GM12878 (cell line): Measurements from ENCODE around the gene DNMBP. TPM values are rescaled to one million over a fixed set of nuclear protein-coding genes. Genes with fewer than 3 reads are reported as not detected.

Experiments
- ATAC-seq: fragments of 200-7000 bp; cut with Tn5 transposase; 3 replicates; pipeline ENCODE4 v1.9.1; 2020; ENCODE audit warnings: mild to moderate bottlenecking, moderate library complexity
- BruUV-seq: library from RNA; stranded (reverse); fragments of 400-500 nt; replicated peaks from 2 replicates; lab custom pipeline; 2021; lab: Mats Ljungman, UMichigan
- CTCF ChIA-PET: fragments of 300-600 bp; sonication (Branson Sonifier 250); formaldehyde crosslinking; extraction: SDS; loops from one replicate; lab custom pipeline; 2021; ENCODE audit warnings: inconsistent platforms; lab: Yijun Ruan, JAX
- POLR2A ChIA-PET: fragments of 350-600 bp; formaldehyde crosslinking; extraction: SDS; loops from one replicate; lab custom pipeline; 2021; ENCODE audit warnings: inconsistent platforms; lab: Charles Lee
- RAD21 ChIA-PET: fragments of 300-600 bp; sonication (Branson Sonifier 250); formaldehyde crosslinking; loops from one replicate; lab custom pipeline; 2023; ENCODE audit warnings: antibody characterized with exemption; ENCODE audit not compliant: unreplicated experiment; lab: Charles Lee
- SMC1A ChIA-PET: fragments of 300-600 bp; sonication (Branson Sonifier 250); formaldehyde crosslinking; loops from one replicate; lab custom pipeline; 2023; ENCODE audit not compliant: unreplicated experiment, uncharacterized antibody; lab: Charles Lee
- DNase-seq: peaks from one replicate; pipeline ENCODE4 v3.0.0-alpha.2; 2011; ENCODE audit warnings: low read depth, low spot score
- FAIRE-seq: peaks from 3 replicates; lab custom pipeline; 2011; peaks lifted over from hg19 to GRCh38; lab: Jason Lieb, UNC
- H2AFZ ChIP-seq: 2 replicates; pipeline ENCODE4 v1.6.0; 2011; ENCODE audit warnings: low read depth, low read length, control low read depth; ENCODE audit not compliant: control insufficient read depth
- H3K27ac ChIP-seq: 2 replicates; pipeline ENCODE4 v1.5.1; 2011; ENCODE audit warnings: control low read depth; ENCODE audit not compliant: control insufficient read depth, insufficient read depth
- H3K27me3 ChIP-seq, 2 experiments: replicated peaks in 1 of 2; 2 replicates each; pipeline versions ENCODE4 v1.6.0 to v1.6.1; 2011; ENCODE audit warnings: low read length in 1 of 2; ENCODE audit not compliant: control insufficient read depth in 2 of 2, insufficient read depth in 2 of 2
- H3K36me3 ChIP-seq, 2 experiments: 2 replicates each; pipeline ENCODE4 v1.5.1; 2011; ENCODE audit warnings: low read length in 1 of 2; ENCODE audit not compliant: control insufficient read depth in 2 of 2, insufficient read depth in 2 of 2
- H3K4me1 ChIP-seq: 2 replicates; pipeline ENCODE4 v1.6.1; 2011; ENCODE audit warnings: mild to moderate bottlenecking, low read length, moderate library complexity, mixed read lengths; ENCODE audit not compliant: control insufficient read depth, insufficient read depth
- H3K4me2 ChIP-seq: 2 replicates; pipeline ENCODE4 v1.6.0; 2011; ENCODE audit warnings: control low read depth; ENCODE audit not compliant: control insufficient read depth, insufficient read depth
- H3K4me3 ChIP-seq: fragments of 200-600 bp; sonication (generic); 2 replicates; pipeline ENCODE4 v1.5.1; 2016
- H3K79me2 ChIP-seq: 2 replicates; pipeline ENCODE4 v1.6.0; 2011; ENCODE audit warnings: low read length; ENCODE audit not compliant: control insufficient read depth, insufficient read depth
- H3K9ac ChIP-seq: 2 replicates; pipeline ENCODE4 v1.8.0; 2011; ENCODE audit warnings: low read length, control low read depth, mixed read lengths; ENCODE audit not compliant: control insufficient read depth, insufficient read depth
- H3K9me3 ChIP-seq: replicated peaks from 3 replicates; pipeline ENCODE4 v1.5.1; 2011; ENCODE audit warnings: mild to moderate bottlenecking, low read length; ENCODE audit not compliant: control insufficient read depth, insufficient read depth
- H4K20me1 ChIP-seq: 2 replicates; pipeline ENCODE4 v1.6.0; 2011; ENCODE audit not compliant: control insufficient read depth, insufficient read depth
- CBX5 ChIP-seq: sonication (generic); IDR thresholded peaks from 2 replicates; pipeline ENCODE4 v1.6.1; 2016; ENCODE audit warnings: low read depth, moderate library complexity, mild to moderate bottlenecking, inconsistent platforms
- E4F1 ChIP-seq: fragments of 450-650 bp; IDR thresholded peaks from 2 replicates; pipeline ENCODE4 v1.6.1; 2018; ENCODE audit warnings: borderline replicate concordance, mild to moderate bottlenecking; ENCODE audit not compliant: partially characterized antibody
- ESRRA ChIP-seq: IDR thresholded peaks from 2 replicates; pipeline ENCODE4 v1.6.1; 2012; ENCODE audit warnings: mild to moderate bottlenecking, low read length, improper control_type of control experiment
- KDM1A ChIP-seq: fragments of 200-600 bp; sonication (generic); IDR thresholded peaks from 2 replicates; pipeline ENCODE4 v1.6.1; 2016; ENCODE audit warnings: borderline replicate concordance
- MYB ChIP-seq: fragments of 150-350 bp; IDR thresholded peaks from 2 replicates; pipeline ENCODE4 v1.6.1; 2014; ENCODE audit warnings: mild to moderate bottlenecking, low read depth, low read length, borderline replicate concordance
- SIN3A ChIP-seq: IDR thresholded peaks from 2 replicates; pipeline ENCODE4 v1.6.1; 2012; ENCODE audit warnings: low read depth, low read length, improper control_type of control experiment
- TCF12 ChIP-seq: IDR thresholded peaks from 2 replicates; pipeline ENCODE4 v1.6.1; 2011; ENCODE audit warnings: low read depth, mild to moderate bottlenecking, low read length
- ZBED1 ChIP-seq: IDR thresholded peaks from 2 replicates; pipeline ENCODE4 v1.6.1; 2016; ENCODE audit warnings: borderline replicate concordance
- WGBS: methylation state at CpG from one replicate; pipeline ENCODE4 v1.1.6; 2016; ENCODE audit warnings: low lambda C conversion rate; ENCODE audit not compliant: insufficient replicate concordance, insufficient coverage; ENCODE audit errors: missing lambda C conversion rate; 5-methylcytosine and 5-hydroxymethylcytosine counted together
- in situ Hi-C: fragments of 300-500 bp; cut with MboI; formaldehyde crosslinking; loops from 9 replicates; pipeline ENCODE4 v1.14.3; 2018; ENCODE audit warnings: mixed read lengths
- intact Hi-C: fragments of 100-400 bp; cut with micrococcal nuclease; formaldehyde crosslinking; loops from one replicate; pipeline ENCODE4 v1.14.2; 2022; ENCODE audit not compliant: unreplicated experiment
- polyA plus RNA-seq, 11 experiments: library from polyadenylated mRNA; depleted of rRNA in 4 of 11; unstranded in 6 of 11; stranded (reverse) in 5 of 11; fragments of >200 nt; fragmentation: Nextera tagmentation in 4 of 11; fragmentation: Illumina TruSeq in 1 of 11; extraction: Ambion mirVana in 4 of 11; extraction: Trizol in 1 of 11; gene quantifications; 1 replicate in 1 of 11; 2 replicates in 10 of 11; pipeline versions ENCODE4 v1.2.1 to v1.2.3, GENCODE V29; 2011 to 2016; ENCODE audit warnings: inconsistent platforms in 2 of 11, missing spikeins in 2 of 11, low read depth in 1 of 11
- total RNA-seq, 4 experiments: library from RNA; depleted of rRNA in 3 of 4; stranded (reverse); fragments of >200 nt in 3 of 4; fragmentation: Illumina TruSeq in 1 of 4; extraction: Trizol in 1 of 4; gene quantifications; 2 replicates each; pipeline versions ENCODE4 v1.2.1 to v1.2.3, GENCODE V29; 2013 to 2021

The DNMBP gene
- total and polyA plus RNA-seq, 10 of the 15 experiments (the other 5 are each of a cell fraction or from before 2014, with no cell fraction given) = 7.1 to 45.0 (median 22.0) TPM

- no peaks in the 10 kb centered on the region for H4K20me1 ChIP-seq
- in situ Hi-C loops = no loop called here
- no peaks in the 10 kb centered on the region for H3K9me3 ChIP-seq
- 51% methylated on average over 11 of the region's 11 CpGs for WGBS
- H3K4me1 ChIP-seq = 0 out of 2 replicates have a peak, but pooled peaks cover 2% of the 10 kb centered on the region
- ChIA-PET POLR2A (no interaction called here), SMC1A (interaction anchor here (0.7 to 9.1 kb wide), 7 partner anchors 9 to 199 kb away, joined by 3 to 173 read pairs (median 3); no protein-coding TSS in a partner anchor), RAD21 (interaction anchor here (0.9 to 9.4 kb wide), 3 partner anchors 57 to 195 kb away, joined by 3 to 152 read pairs (median 3); no protein-coding TSS in a partner anchor), CTCF (interaction anchor here (15.9 kb wide), 1 partner anchor 194 kb away, joined by 340 read pairs; no protein-coding TSS in a partner anchor)
- no peaks in the 10 kb centered on the region for H3K27me3 ChIP-seq
- H3K4me2 ChIP-seq = no peak overlapping the region
- intact Hi-C loops = loop anchor here (10.0 kb wide), 2 partner anchors 375 to 485 kb away; partner anchors contain the start of genes CHUK and PKD2L1
- H2AFZ ChIP-seq = no peak overlapping the region
- no peak overlapping the region for H3K4me3 ChIP-seq
- no peaks in the 10 kb centered on the region for H3K36me3 ChIP-seq
- BruUV-seq = no TSS peak
- ATAC-seq (no peak), DNase-seq (no peak), FAIRE-seq (no peak)
- TF ChIP-seq TCF12 = no peak
- no peak for TF ChIP-seq MYB
- no peak for TF ChIP-seq SIN3A
- no peak for TF ChIP-seq ZBED1
- H3K79me2 ChIP-seq = no peaks in the 10 kb centered on the region
- no peak overlapping the region for H3K27ac ChIP-seq
- H3K9ac ChIP-seq = no peak overlapping the region
Measured at GRCh38 chr10:99850021-99850766, 159.6 kb downstream of the DNMBP start.

GRCh38 chr10:99849536-99849935, 160.2 kb downstream of the DNMBP start:
- in situ Hi-C loops (no loop called here), intact Hi-C loops (loop anchor here (5.0 to 10.0 kb wide), 4 partner anchors 335 to 663 kb away; partner anchors contain the start of gene ERLIN1)
- no peak overlapping the region for H3K4me2 ChIP-seq
- ChIA-PET SMC1A (interaction anchor here (0.7 to 9.1 kb wide), 4 partner anchors 9 to 199 kb away, joined by 3 to 173 read pairs (median 6); no protein-coding TSS in a partner anchor), CTCF (interaction anchor here (15.9 kb wide), 1 partner anchor 195 kb away, joined by 340 read pairs; no protein-coding TSS in a partner anchor), POLR2A (no interaction called here), RAD21 (interaction anchor here (1.1 to 9.4 kb wide), 2 partner anchors 125 to 196 kb away, joined by 3 to 152 read pairs; no protein-coding TSS in a partner anchor)
- no peaks in the 10 kb centered on the region for H4K20me1 ChIP-seq
- H3K4me3 ChIP-seq = no peak overlapping the region
- no peaks in the 10 kb centered on the region for H3K27me3 ChIP-seq
- FAIRE-seq (no peak), DNase-seq (no peak), ATAC-seq (no peak)
- no TSS peak for BruUV-seq
- H3K79me2 ChIP-seq = no peaks in the 10 kb centered on the region
- no peak overlapping the region for H3K9ac ChIP-seq
- no peak overlapping the region for H2AFZ ChIP-seq
- WGBS = 55% methylated on average over 2 of the region's 2 CpGs
- H3K27ac ChIP-seq = no peak overlapping the region
- 0 out of 2 replicates have a peak, but pooled peaks cover 2% of the 10 kb centered on the region for H3K4me1 ChIP-seq
- H3K36me3 ChIP-seq = no peaks in the 10 kb centered on the region
- H3K9me3 ChIP-seq = no peaks in the 10 kb centered on the region
- TF ChIP-seq E4F1 = no peak
- no peak for TF ChIP-seq KDM1A
- TF ChIP-seq CBX5 = no peak
- no peak for TF ChIP-seq ESRRA
